ENCODE data around the gene POLR1G. TPM values are rescaled to one million over a fixed set of nuclear protein-coding genes. Genes with fewer than 3 reads are reported as not detected.
A peak's percentile ranks its signal among the peaks of the same experiment; 100 is the strongest.

Gene POLR1G
- total and polyA plus RNA-seq, 9 of the 15 experiments (the other 6 are each of a cell fraction or from before 2014, with no cell fraction given): 3.0 to 50.1 (median 27.4) TPM

DNA sequence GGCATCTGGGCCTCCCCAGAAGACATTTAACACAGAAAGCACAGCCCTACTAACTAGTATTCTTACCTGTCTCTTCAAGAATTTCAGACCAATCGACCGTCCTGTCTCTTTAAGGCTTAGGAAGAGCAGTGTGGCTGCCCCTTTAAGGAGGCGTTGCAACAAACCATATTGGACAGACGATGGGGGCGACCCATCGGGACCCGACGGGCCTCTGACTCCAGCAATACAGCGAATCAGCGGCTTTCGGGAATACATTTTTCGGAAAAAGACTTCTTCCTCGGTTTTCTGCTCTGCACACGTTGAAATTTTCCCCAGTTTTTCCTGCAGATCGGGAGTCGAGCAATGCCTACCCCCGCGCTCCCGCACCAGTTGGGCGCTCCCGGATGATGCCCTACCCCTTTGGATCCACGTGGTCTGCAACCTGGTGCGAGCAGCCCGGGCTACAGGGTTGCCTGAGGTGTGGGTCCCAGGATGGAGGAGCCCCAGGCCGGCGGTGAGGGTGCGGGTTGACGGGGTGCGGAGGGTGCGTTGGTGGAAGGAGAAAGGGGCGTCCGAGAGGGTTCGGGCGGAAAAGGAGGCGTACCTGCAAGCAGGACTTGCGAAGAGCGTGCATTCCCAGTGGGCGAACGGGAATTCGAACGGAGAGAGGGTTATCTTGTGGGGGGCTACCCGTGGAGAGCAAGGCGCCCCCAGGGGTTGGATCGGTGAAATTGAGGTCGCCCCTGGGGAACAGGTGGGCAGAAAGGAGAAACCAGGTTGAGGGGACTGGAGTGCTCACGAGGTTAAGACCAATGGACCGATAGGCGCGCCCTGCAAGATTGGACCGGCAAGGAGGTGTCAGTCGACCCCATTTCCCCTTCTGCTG is at the start of gene POLR1G (continued):
- TF ChIP-seq PURB (CRISPR knock-in tag; IDR thresholded peaks at IDR 0.05; ENCODE audit: low read depth) (no peak), CBX3 (IDR thresholded peaks at IDR 0.05; ENCODE audit: borderline replicate concordance in 1 of 2, low read length in 2 of 2) (no peak), TOE1 (IDR thresholded peaks at IDR 0.05; ENCODE audit: borderline replicate concordance) (peak; percentile 100), TOE1 (CRISPR knock-in tag; IDR thresholded peaks at IDR 0.05; ENCODE audit: borderline replicate concordance, low read depth) (no peak), ZNF384 (IDR thresholded peaks at IDR 0.05; ENCODE audit: low read depth, low read length) (no peak), NCOA1 (IDR thresholded peaks at IDR 0.05; ENCODE audit: low read depth) (no peak; the same call in 1 of the 2 replicates), KDM5B (IDR thresholded peaks at IDR 0.05; ENCODE audit: insufficient replicate concordance, low read depth, low read length) (peak; percentile 75), ZNF583 (CRISPR knock-in tag; IDR thresholded peaks at IDR 0.05) (no peak), HIVEP1 (CRISPR knock-in tag; IDR thresholded peaks at IDR 0.05) (no peak), ZBTB8A (IDR thresholded peaks at IDR 0.05; ENCODE audit: partially characterized antibody) (no peak), JUN (IDR thresholded peaks at IDR 0.05; ENCODE audit: borderline replicate concordance, low read depth, low read length) (peak; percentile 63; the same call in 1 of the 2 replicates), JUN (CRISPR knock-in tag; IDR thresholded peaks at IDR 0.05; ENCODE audit: borderline replicate concordance) (no peak), KLF13 (tag; IDR thresholded peaks at IDR 0.05; ENCODE audit: borderline replicate concordance, low read depth) (peak; percentile 90), SIN3A (IDR thresholded peaks at IDR 0.05; ENCODE audit: borderline replicate concordance in 2 of 2, control insufficient read depth in 1 of 2, low read depth in 2 of 2, low read length in 2 of 2) (peak; percentile 99), SAP30 (IDR thresholded peaks at IDR 0.05; ENCODE audit: borderline replicate concordance, insufficient read depth, low read depth, low read length, poor library complexity, severe bottlenecking) (peak; percentile 99), MXD1 (CRISPR knock-in tag; IDR thresholded peaks at IDR 0.05; ENCODE audit: borderline replicate concordance, poor library complexity, severe bottlenecking) (peak; percentile 97), ELF4 (CRISPR knock-in tag; IDR thresholded peaks at IDR 0.05) (no peak), XRCC5 (IDR thresholded peaks at IDR 0.05; ENCODE audit: low read depth, low read length) (peak; percentile 83; the same call in 1 of the 2 replicates), ZFPM2 (CRISPR knock-in tag; IDR thresholded peaks at IDR 0.05) (no peak), ZFP1 (CRISPR knock-in tag; IDR thresholded peaks at IDR 0.05) (no peak), BRCA1 (IDR thresholded peaks at IDR 0.05) (no peak), BRCA1 (CRISPR knock-in tag; IDR thresholded peaks at IDR 0.05) (no peak)
- TF ChIP-seq, protein P1, sequence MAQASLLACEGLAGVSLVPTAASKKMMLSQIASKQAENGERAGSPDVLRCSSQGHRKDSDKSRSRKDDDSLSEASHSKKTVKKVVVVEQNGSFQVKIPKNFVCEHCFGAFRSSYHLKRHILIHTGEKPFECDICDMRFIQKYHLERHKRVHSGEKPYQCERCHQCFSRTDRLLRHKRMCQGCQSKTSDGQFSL (CRISPR knock-in tag; IDR thresholded peaks at IDR 0.05): no peak
- TF ChIP-seq, protein P1 (tag; IDR thresholded peaks at IDR 0.05): no peak
- TF ChIP-seq, protein P2, sequence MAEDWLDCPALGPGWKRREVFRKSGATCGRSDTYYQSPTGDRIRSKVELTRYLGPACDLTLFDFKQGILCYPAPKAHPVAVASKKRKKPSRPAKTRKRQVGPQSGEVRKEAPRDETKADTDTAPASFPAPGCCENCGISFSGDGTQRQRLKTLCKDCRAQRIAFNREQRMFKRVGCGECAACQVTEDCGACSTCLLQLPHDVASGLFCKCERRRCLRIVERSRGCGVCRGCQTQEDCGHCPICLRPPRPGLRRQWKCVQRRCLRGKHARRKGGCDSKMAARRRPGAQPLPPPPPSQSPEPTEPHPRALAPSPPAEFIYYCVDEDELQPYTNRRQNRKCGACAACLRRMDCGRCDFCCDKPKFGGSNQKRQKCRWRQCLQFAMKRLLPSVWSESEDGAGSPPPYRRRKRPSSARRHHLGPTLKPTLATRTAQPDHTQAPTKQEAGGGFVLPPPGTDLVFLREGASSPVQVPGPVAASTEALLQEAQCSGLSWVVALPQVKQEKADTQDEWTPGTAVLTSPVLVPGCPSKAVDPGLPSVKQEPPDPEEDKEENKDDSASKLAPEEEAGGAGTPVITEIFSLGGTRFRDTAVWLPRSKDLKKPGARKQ (CRISPR knock-in tag; IDR thresholded peaks at IDR 0.05): no peak

Data from K562 (cell line).